Left hindlimb (tissue), 1 donor: ENCODE results near the gene CDC7.
"Not testable (repeated sequence)": the region's sequence is repeated elsewhere in the genome, so short reads cannot be mapped to it uniquely, and the experiment has no call there.

Source experiments
- DNase-seq: peaks from one replicate; pipeline ENCODE4 v3.0.0-alpha.2; 2018

Gene CDC7

GRCh38 chr1:91511386-91511785 is 10.7 kb downstream of the CDC7 start:
- no peak for DNase-seq

- DNase-seq = no peak
Observed at GRCh38 chr1:91513160-91513559, 12.5 kb downstream of the CDC7 start.

- no peak for DNase-seq
Observed at GRCh38 chr1:91513706-91514105, 13.1 kb downstream of the CDC7 start.

- DNase-seq = no peak
Observed at GRCh38 chr1:91515994-91516393, 15.3 kb downstream of the CDC7 start.

GRCh38 chr1:91516605-91517004 is 16.0 kb downstream of the CDC7 start:
- not testable (repeated sequence) for DNase-seq

GRCh38 chr1:91519167-91519566 is 18.5 kb downstream of the CDC7 start:
- DNase-seq = not testable (repeated sequence)

GRCh38 chr1:91520942-91521507 is 20.4 kb downstream of the CDC7 start:
- DNase-seq = no peak

- no peak for DNase-seq
Observed at GRCh38 chr1:91523482-91523881, 22.8 kb downstream of the CDC7 start.

- DNase-seq = no peak
Observed at GRCh38 chr1:91526496-91526895, 25.8 kb downstream of the CDC7 start.

- DNase-seq = no peak
Observed at GRCh38 chr1:91527266-91527765, 26.7 kb downstream of the CDC7 start.

- no peak for DNase-seq
Observed at GRCh38 chr1:91527781-91528180, 27.1 kb downstream of the CDC7 start.

GRCh38 chr1:91529856-91530255 is 29.2 kb downstream of the CDC7 start:
- DNase-seq = no peak

GRCh38 chr1:91533361-91534024 is 32.8 kb downstream of the CDC7 start:
- no peak for DNase-seq

- no peak for DNase-seq
Observed at GRCh38 chr1:91535441-91535840, 34.8 kb downstream of the CDC7 start.

- no peak for DNase-seq
Observed at GRCh38 chr1:91537281-91537986, 36.8 kb downstream of the CDC7 start.

- no peak for DNase-seq
Observed at GRCh38 chr1:91537987-91538304, 37.3 kb downstream of the CDC7 start.

- DNase-seq = no peak
Observed at GRCh38 chr1:91540910-91541309, 40.3 kb downstream of the CDC7 start.

- DNase-seq = no peak
Observed at GRCh38 chr1:91541918-91542533, 41.4 kb downstream of the CDC7 start.

GRCh38 chr1:91545506-91546300 is 45.1 kb downstream of the CDC7 start:
- DNase-seq = no peak

- no peak for DNase-seq
Observed at GRCh38 chr1:91546301-91546581, 45.6 kb downstream of the CDC7 start.

- no peak for DNase-seq
Observed at GRCh38 chr1:91546876-91547275, 46.2 kb downstream of the CDC7 start.

GRCh38 chr1:91548376-91549040 is 47.9 kb downstream of the CDC7 start:
- DNase-seq = no peak
